CD14-positive monocyte (primary cell): ENCODE measurements around the gene ALPK3. TPM values are rescaled to one million over a fixed set of nuclear protein-coding genes. Genes with fewer than 3 reads are reported as not detected.

ENCODE experiments used
- DNase-seq, 3 donors: peaks; one replicate each; pipeline ENCODE4 v3.0.0-alpha.2; 2011 to 2022
- H2AFZ ChIP-seq: 2 replicates; pipeline ENCODE4 v1.6.0; 2012; ENCODE audit warnings: mild to moderate bottlenecking, low read depth, low read length, inconsistent platforms; ENCODE audit not compliant: insufficient read depth, poor library complexity, severe bottlenecking
- H3K27ac ChIP-seq, 2 donors: 1 replicate in 1 of 2; 2 replicates in 1 of 2; pipeline ENCODE4 v1.5.1; 2012 to 2013; ENCODE audit warnings: low read length in 2 of 2, control low read depth in 1 of 2, inconsistent platforms in 1 of 2, low read depth in 1 of 2, mild to moderate bottlenecking in 1 of 2
- H3K27me3 ChIP-seq, 2 donors: one replicate each; pipeline versions ENCODE4 v1.6.0 to v1.6.1; 2011 to 2013; ENCODE audit warnings: low read length in 2 of 2; ENCODE audit not compliant: control insufficient read depth in 2 of 2, insufficient read depth in 2 of 2
- H3K36me3 ChIP-seq, 2 donors: replicated peaks in 1 of 2; 1 replicate in 1 of 2; 2 replicates in 1 of 2; pipeline versions ENCODE4 v1.5.1 to v1.6.1; 2012 to 2013; ENCODE audit warnings: low read length in 2 of 2, control low read depth in 1 of 2, inconsistent platforms in 1 of 2, mild to moderate bottlenecking in 1 of 2; ENCODE audit not compliant: insufficient read depth in 2 of 2, control insufficient read depth in 1 of 2
- H3K4me1 ChIP-seq, 2 donors: 1 replicate in 1 of 2; 2 replicates in 1 of 2; pipeline versions ENCODE4 v1.5.1 to v1.6.1; 2012 to 2013; ENCODE audit warnings: low read length in 2 of 2, control low read depth in 1 of 2, inconsistent platforms in 1 of 2, mild to moderate bottlenecking in 1 of 2, moderate library complexity in 1 of 2; ENCODE audit not compliant: insufficient read depth in 2 of 2, control insufficient read depth in 1 of 2
- H3K4me2 ChIP-seq: replicated peaks from 2 replicates; pipeline ENCODE3; 2012; ENCODE audit warnings: low read length, moderate library complexity, mild to moderate bottlenecking; ENCODE audit not compliant: poor library complexity, severe bottlenecking; ENCODE audit errors: extremely low read depth
- H3K4me3 ChIP-seq, 3 experiments: fragments of 200-600 bp in 1 of 3; sonication (generic) in 1 of 3; replicated peaks in 1 of 3; 1 replicate in 2 of 3; 2 replicates in 1 of 3; pipeline ENCODE4 v1.5.1; 2011 to 2013; ENCODE audit warnings: low read length in 3 of 3, mild to moderate bottlenecking in 3 of 3, control low read depth in 2 of 3, low read depth in 2 of 3, inconsistent platforms in 1 of 3, moderate library complexity in 1 of 3
- H3K79me2 ChIP-seq: 2 replicates; pipeline ENCODE4 v1.6.0; 2012; ENCODE audit warnings: mild to moderate bottlenecking, control low read depth, inconsistent platforms, low read length, moderate library complexity; ENCODE audit not compliant: insufficient read depth
- H3K9ac ChIP-seq: 2 replicates; pipeline ENCODE4 v1.6.0; 2017; ENCODE audit warnings: low read length, mild to moderate bottlenecking; ENCODE audit not compliant: insufficient read depth, poor library complexity, severe bottlenecking
- H3K9me3 ChIP-seq, 2 donors: replicated peaks in 1 of 2; 1 replicate in 1 of 2; 2 replicates in 1 of 2; pipeline versions ENCODE4 v1.5.1 to v1.6.1; 2012 to 2013; ENCODE audit warnings: low read length in 2 of 2, control low read depth in 1 of 2; ENCODE audit not compliant: control insufficient read depth in 1 of 2, insufficient read depth in 1 of 2
- H4K20me1 ChIP-seq: 2 replicates; pipeline ENCODE4 v1.6.0; 2012; ENCODE audit warnings: mild to moderate bottlenecking, low read length, control low read depth, moderate library complexity; ENCODE audit not compliant: insufficient read depth
- H3K27ac Mint-ChIP-seq, 7 donors: one replicate each; pipeline ENCODE4 v1.8.0; 2020; ENCODE audit warnings: mild to moderate bottlenecking in 7 of 7, mixed read lengths in 7 of 7, moderate library complexity in 6 of 7, inconsistent platforms in 2 of 7
- H3K27me3 Mint-ChIP-seq, 3 donors: one replicate each; pipeline ENCODE4 v1.8.0; 2021 to 2022; ENCODE audit warnings: low read depth in 3 of 3, mild to moderate bottlenecking in 3 of 3, mixed read lengths in 3 of 3, moderate library complexity in 3 of 3, inconsistent platforms in 1 of 3
- H3K36me3 Mint-ChIP-seq, 2 donors: one replicate each; pipeline ENCODE4 v1.8.0; 2020; ENCODE audit warnings: mixed read lengths in 2 of 2, inconsistent platforms in 1 of 2, mild to moderate bottlenecking in 1 of 2
- H3K4me1 Mint-ChIP-seq: one replicate; pipeline ENCODE4 v1.8.0; 2020; ENCODE audit warnings: mild to moderate bottlenecking, mixed read lengths
- H3K4me3 Mint-ChIP-seq, 2 donors: one replicate each; pipeline ENCODE4 v1.8.0; 2020; ENCODE audit warnings: mild to moderate bottlenecking in 2 of 2, mixed read lengths in 2 of 2, moderate library complexity in 1 of 2
- H3K9me3 Mint-ChIP-seq, 7 donors: one replicate each; pipeline ENCODE4 v1.8.0; 2020 to 2022; ENCODE audit warnings: mixed read lengths in 7 of 7, mild to moderate bottlenecking in 6 of 7, moderate library complexity in 6 of 7, inconsistent platforms in 2 of 7
- WGBS: methylation state at CpG from one replicate; pipeline ENCODE4 v1.1.5; 2013; ENCODE audit warnings: missing lambda C conversion rate; ENCODE audit not compliant: insufficient coverage; 5-methylcytosine and 5-hydroxymethylcytosine counted together
- intact Hi-C, 2 donors: fragments of 100-400 bp; cut with micrococcal nuclease; formaldehyde crosslinking; loops; one replicate each; pipeline versions ENCODE4 v1.15.0 to v1.15.1; 2023
- polyA plus RNA-seq, 3 donors: library from polyadenylated mRNA; depleted of rRNA in 1 of 3; unstranded in 2 of 3; stranded (reverse) in 1 of 3; fragments of 300-500 nt in 2 of 3; fragments of >200 nt in 1 of 3; fragmentation: Illumina TruSeq in 2 of 3; gene quantifications; 1 replicate in 2 of 3; 2 replicates in 1 of 3; pipeline ENCODE4 v1.2.3, GENCODE V29; 2012 to 2021
- TF ChIP-seq, protein P1 (sequence below): fragments of 200-600 bp; IDR thresholded peaks from one replicate; pipeline ENCODE4 v1.8.0; 2022; ENCODE audit warnings: antibody characterized with exemption, mild to moderate bottlenecking

Gene ALPK3
- polyA plus RNA-seq, 3 donors = 0.02 to 0.12 TPM; not detected in 1

DNA sequence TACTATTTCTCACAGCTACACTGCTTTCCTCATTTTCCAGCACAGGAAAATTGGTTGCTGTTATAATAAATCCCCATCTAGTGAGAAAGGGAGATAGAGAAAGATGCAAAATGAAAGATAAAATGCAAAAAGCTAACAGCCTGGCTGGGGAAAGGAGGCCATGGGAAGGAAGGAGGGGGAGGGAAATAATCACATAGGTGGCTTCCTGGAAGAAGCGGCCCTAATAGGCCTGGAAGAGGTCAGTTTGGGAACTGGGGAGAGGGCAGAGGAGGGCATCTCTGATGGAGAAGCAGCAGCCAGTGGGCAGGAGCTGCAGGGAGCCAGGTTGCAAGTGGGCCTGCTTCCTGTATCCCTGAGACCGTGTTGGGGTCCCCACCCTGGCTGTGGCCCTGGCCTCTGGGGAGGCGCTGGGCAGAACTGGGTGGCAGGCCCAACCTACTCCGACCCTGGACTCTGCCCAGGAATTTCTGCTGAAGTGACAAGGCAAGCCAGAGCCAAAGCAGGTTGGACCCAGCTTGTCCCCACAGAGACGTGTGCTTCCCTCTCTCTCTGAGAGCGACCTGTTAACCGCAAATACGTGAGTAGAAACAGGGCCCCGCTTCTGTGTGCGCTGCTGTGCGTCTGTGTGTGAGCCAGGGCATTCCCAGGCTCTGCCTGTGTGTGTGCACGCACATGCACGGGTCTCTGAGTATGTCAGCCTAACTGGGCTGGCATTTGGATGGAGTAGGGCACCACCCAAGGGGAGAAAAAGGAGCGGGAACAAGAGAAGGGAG, 69.2 kb downstream of the ALPK3 start:
- no peaks in the 10 kb centered on the region for H3K9me3 ChIP-seq
- no peaks in the 10 kb centered on the region for H3K4me1 ChIP-seq
- intact Hi-C loops = no loop called here
- TF ChIP-seq, protein P1, sequence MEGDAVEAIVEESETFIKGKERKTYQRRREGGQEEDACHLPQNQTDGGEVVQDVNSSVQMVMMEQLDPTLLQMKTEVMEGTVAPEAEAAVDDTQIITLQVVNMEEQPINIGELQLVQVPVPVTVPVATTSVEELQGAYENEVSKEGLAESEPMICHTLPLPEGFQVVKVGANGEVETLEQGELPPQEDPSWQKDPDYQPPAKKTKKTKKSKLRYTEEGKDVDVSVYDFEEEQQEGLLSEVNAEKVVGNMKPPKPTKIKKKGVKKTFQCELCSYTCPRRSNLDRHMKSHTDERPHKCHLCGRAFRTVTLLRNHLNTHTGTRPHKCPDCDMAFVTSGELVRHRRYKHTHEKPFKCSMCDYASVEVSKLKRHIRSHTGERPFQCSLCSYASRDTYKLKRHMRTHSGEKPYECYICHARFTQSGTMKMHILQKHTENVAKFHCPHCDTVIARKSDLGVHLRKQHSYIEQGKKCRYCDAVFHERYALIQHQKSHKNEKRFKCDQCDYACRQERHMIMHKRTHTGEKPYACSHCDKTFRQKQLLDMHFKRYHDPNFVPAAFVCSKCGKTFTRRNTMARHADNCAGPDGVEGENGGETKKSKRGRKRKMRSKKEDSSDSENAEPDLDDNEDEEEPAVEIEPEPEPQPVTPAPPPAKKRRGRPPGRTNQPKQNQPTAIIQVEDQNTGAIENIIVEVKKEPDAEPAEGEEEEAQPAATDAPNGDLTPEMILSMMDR = no peak
- Mint-ChIP-seq H3K4me3 (no peak overlapping the region), H3K36me3 (no peaks in the 10 kb centered on the region), H3K4me1 (peaks cover 3% of the 10 kb centered on the region), H3K9me3 (peaks cover 0 to 5% (median 0%) of the 10 kb centered on the region in 7 donors), H3K27ac (no peak overlapping the region), H3K27me3 (peaks cover 0 to 3% (median 0%) of the 10 kb centered on the region in 3 donors)
- H3K27me3 ChIP-seq = no peaks in the 10 kb centered on the region
- 94% methylated on average over 13 of the region's 14 CpGs for WGBS
- H3K4me3 ChIP-seq = no peak overlapping the region
- H3K9ac ChIP-seq = no peak overlapping the region
- DNase-seq = no peak
- H4K20me1 ChIP-seq = no peaks in the 10 kb centered on the region
- H3K4me2 ChIP-seq = no peak overlapping the region
- no peaks in the 10 kb centered on the region for H3K36me3 ChIP-seq
- H3K27ac ChIP-seq = no peak overlapping the region
- no peak overlapping the region for H2AFZ ChIP-seq
- no peaks in the 10 kb centered on the region for H3K79me2 ChIP-seq

DNA sequence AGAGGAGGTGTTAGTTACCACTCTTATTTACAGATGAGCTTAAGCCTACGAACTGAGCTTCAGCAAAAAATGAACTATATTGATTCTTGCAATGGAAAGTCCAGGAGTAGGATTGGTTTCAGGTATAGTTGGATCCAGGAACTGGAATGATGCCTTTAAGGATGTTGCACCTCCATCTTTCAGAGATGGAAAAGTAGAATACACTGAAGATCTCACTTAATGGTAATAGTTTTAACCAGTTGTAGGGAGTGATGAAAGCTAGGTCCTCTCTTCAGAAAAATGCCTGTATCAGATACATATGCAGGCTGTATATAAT, 69.8 kb downstream of the ALPK3 start:
- Mint-ChIP-seq H3K27me3 (peaks cover 0 to 3% (median 0%) of the 10 kb centered on the region in 3 donors), H3K27ac (no peak overlapping the region), H3K4me3 (no peak overlapping the region), H3K4me1 (peaks cover 3% of the 10 kb centered on the region), H3K9me3 (peaks cover 0 to 5% (median 0%) of the 10 kb centered on the region in 7 donors), H3K36me3 (no peaks in the 10 kb centered on the region)
- no peak overlapping the region for H3K4me3 ChIP-seq
- no peaks in the 10 kb centered on the region for H3K27me3 ChIP-seq
- TF ChIP-seq, protein P1 = no peak
- no peaks in the 10 kb centered on the region for H3K36me3 ChIP-seq
- no peaks in the 10 kb centered on the region for H3K79me2 ChIP-seq
- no peak overlapping the region for H3K27ac ChIP-seq
- no peaks in the 10 kb centered on the region for H3K9me3 ChIP-seq
- WGBS = no CpG with 5 or more reads among the region's 1 CpG
- no peak overlapping the region for H3K4me2 ChIP-seq
- no peaks in the 10 kb centered on the region for H4K20me1 ChIP-seq
- DNase-seq = no peak
- H2AFZ ChIP-seq = no peak overlapping the region
- no peaks in the 10 kb centered on the region for H3K4me1 ChIP-seq
- H3K9ac ChIP-seq = no peak overlapping the region
- intact Hi-C loops = no loop called here
